HG02970 (cell line): ENCODE data around the gene KLHL25.

Source experiments
- ATAC-seq: cut with Tn5 transposase; IDR thresholded peaks from one replicate; pipeline ENCODE4 v1.9.1; 2021; ENCODE audit warnings: mild to moderate bottlenecking, moderate library complexity, moderate number of reproducible peaks; ENCODE audit not compliant: unreplicated experiment, low FRiP score

Gene KLHL25

DNA sequence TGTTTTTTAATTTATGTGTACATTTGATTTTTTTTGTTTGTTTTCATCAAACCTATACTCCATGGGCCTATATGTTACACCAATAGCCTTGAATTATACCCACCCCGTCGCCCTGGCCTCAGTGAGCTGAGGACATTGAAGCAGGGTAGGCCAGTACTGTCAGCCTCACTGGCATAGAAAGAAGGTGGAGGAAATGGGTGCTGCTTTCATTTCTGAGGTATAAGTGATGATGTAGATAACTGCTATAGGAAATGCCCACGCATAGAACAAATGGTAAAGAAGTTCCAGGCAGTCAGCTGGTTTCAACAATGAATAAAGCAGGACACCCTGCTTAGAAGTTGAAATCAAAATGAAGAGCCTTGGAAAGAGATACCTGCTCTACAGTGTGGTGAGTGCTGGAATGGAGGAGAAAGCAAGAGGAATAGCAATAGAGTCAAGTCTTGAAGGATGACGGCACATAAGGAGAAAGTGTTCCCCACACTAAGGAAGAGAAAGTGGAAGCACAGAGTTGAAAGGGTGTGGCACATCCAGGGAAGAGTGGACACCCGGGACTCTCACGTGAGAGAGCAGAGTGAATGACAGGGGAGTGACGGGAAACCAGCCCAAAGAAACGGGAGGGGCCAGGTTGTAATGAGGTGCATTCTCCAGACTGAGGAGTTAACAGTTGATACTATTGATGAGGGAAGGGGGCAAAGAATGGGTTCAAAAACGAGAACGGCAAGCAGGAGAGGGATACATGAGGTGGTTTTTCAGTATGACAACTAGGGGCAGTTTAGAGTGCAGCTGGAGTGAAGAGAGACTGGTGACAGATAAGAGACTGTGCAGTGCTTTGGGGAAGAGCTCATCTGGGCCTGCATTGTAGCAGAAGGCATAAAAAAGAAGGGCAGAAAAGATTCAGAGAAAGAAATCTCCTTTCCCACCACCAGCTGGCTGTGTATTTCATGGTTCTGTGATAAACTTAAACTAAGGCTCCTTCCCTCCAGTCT lies 70.5 kb downstream of the KLHL25 start:
- ATAC-seq = no peak

DNA sequence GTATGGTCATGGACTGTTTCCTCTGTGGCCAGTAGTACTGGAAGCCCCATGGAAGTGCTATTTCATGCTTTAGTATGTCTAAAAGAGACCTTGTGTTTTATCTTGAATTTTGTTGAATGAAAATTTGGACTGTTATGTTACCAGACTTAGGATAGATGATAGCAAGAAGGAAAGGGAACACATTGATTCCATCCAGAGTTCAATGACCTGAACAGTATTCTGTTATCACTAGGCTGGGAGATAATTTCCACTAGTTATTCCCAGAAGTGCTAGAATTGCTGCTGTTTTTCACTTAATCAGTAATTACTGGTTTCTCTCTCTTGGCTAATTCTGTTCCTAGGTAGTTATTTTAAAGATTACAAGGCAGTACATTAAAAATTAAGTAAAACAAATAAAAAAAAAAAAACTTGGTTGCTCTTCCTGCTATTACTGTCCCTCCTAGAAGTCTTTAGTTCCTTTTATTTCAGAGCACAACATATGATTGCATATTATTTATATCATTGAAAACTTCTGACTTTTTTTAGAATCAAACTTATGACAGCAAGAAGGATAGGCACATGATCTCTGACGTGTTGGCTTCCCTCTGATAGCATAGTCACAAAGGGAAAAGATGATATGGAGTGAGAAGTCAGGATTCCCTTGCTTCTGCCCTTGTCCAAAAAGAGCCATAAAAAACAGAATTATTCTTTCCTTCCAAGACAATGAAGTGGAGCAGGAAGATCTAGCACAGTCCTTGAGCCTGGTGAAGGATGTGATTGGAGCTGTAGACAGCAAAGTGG lies 72.2 kb downstream of the KLHL25 start:
- ATAC-seq = no peak

DNA sequence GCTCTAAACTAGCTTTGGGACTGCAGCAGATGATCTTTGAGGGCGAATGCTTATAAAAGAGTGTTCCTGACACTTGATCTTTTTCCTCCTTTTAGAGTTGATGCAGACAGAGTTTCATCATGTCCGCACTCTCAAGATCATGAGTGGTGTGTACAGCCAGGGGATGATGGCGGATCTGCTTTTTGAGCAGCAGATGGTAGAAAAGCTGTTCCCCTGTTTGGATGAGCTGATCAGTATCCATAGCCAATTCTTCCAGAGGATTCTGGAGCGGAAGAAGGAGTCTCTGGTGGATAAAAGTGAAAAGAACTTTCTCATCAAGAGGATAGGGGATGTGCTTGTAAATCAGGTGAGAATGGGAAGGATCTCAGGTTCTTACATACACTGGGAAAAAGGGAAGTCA lies 75.7 kb downstream of the KLHL25 start:
- no peak for ATAC-seq

DNA sequence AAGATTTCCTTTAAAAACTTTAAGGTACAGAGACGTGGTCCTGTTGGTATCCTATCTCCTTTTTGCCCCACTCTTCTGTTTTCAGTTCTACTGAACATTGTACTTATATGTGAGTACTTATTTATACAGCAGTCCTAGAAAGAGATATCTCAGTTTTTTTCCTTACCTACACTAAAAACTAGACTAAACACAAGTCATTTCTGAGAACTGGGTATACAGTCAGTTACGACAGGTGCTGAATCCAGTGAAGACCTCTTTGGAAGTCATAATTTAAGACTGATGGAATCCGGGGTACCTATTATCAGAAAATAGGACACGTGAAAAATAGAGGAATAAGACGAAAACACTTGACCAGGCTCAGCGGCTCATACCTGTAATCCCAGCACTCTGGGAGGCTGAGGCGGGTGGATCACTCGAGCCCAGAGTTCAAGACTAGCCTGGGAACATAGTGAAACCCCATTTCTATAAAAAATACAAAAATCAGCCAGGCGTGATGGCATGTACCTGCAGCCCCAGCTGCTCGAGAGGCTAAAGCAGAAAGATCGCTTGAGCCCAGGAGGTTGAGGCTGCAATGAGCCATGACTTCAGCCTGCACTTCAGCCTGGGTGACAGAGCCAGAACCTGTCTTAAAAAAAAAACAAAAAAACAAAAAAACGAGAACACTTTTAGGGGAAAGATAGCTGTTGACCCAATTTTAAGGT lies 76.3 kb downstream of the KLHL25 start:
- no peak for ATAC-seq

DNA sequence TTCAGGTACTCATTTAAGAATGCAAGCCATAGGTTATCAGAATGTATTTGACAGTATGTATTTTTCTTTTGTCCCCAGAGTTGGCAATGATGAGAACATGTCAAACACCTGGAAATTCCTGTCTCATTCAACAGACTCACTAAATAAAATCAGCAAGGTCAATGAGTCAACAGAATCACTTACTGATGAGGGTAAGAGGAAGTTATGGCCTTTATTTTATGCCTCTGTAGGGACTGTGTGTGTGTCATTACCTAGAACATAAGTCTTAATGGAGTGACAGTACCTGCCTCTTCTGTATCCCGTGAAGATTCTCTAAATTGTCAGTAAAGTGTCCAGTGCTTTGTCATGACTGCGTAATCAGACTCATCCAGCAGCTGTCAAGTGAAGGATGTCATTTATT lies 77.5 kb downstream of the KLHL25 start:
- no peak for ATAC-seq

DNA sequence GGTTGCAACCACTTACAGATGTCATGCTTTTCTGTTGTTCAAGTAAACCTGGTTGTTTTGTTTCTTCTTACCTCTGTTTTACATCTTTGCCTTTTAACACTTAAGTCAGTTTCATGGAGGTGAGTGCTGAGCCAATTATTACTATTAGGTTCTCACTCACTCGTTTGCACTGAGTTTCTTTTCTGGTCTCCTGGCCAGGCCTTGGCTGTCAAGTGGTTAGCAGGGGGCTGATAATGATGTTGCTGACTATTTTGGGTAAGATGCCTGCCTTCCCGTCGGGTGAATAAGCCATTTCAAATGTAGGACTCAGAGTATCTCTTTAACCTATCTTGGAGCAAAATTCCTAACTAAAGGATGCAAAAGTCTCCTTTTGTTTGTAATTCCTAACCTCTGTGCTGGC lies 78.5 kb downstream of the KLHL25 start:
- ATAC-seq = no peak

DNA sequence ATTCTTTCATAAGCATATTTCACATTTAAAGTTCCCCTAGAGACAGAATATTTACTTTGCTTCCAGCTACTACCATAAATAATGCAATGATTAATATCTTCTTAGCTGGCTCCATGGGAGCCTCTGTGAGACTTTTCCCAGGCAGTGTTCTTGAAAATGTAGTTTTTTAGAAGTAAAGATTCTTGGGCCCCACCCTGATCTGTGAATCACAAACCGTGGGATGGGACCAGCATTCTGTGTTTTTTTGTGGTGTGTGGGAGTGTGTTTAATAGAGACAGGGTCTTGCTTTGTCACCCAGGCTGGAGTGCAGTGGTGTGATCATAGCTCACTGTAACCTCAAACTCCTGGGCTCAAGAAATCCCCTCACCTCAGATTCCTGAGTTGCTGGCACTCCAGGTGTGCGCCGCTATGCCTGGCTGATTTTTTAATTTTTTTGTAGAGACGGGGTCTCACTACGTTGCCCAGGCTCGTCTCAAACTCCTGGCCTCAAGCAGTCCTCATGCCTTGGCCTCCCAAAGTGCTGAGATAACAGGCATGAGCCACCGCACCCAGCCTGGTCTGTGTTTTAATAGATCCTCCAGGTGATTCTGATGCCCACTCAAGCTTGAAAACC lies 83.0 kb downstream of the KLHL25 start:
- no peak for ATAC-seq

DNA sequence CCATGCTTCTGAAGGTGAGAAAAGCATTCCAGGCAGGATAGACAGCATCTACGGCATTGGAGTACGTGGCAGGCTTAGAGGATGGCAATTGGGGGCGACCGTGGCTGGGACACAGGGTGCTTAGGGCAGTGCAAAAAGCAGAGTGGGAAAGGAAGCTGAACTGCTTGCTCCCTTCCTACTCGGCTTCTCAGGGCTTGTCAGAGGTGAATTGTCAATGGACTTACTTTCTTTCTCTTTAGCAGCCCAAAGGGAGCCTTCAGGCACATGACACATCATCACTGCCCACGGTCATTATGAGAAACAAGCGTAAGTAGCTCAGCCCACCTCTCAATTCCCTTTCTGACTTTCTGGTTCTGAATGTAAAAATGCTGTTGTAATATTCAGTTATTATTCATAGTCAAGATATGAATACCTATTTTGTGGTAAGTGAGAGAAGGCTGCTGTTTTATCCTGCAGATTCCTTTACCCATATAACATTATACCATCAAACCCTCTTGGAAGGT lies 84.3 kb downstream of the KLHL25 start:
- ATAC-seq = no peak
